WTC11 (cell line): ENCODE data around the gene ASB1. TPM values are rescaled to one million over a fixed set of nuclear protein-coding genes. Genes with fewer than 3 reads are reported as not detected.

Experiments
- ATAC-seq: fragments of 200-7000 bp; cut with Tn5 transposase; 2 replicates; pipeline ENCODE4 v1.10.0; 2021; ENCODE audit warnings: mild to moderate bottlenecking, moderate library complexity
- CTCF ChIA-PET: fragments of 300-600 bp; sonication (Branson Sonifier 250); formaldehyde crosslinking; loops from one replicate; lab custom pipeline; 2021; ENCODE audit warnings: antibody characterized with exemption; lab: Charles Lee
- POLR2A ChIA-PET: fragments of 350-600 bp; sonication (Branson Sonifier 250); formaldehyde crosslinking; loops from one replicate; lab custom pipeline; 2021; ENCODE audit warnings: antibody characterized with exemption; lab: Charles Lee
- DNase-seq: peaks from one replicate; pipeline ENCODE4 v3.0.0; 2021; ENCODE audit warnings: low spot score
- H3K27ac Mint-ChIP-seq: 2 replicates; pipeline ENCODE4 v1.8.0; 2021; ENCODE audit warnings: mixed read lengths
- H3K27me3 Mint-ChIP-seq: 2 replicates; pipeline ENCODE4 v1.8.0; 2021; ENCODE audit warnings: low read depth, mild to moderate bottlenecking, moderate library complexity, mixed read lengths
- H3K36me3 Mint-ChIP-seq: 2 replicates; pipeline ENCODE4 v1.8.0; 2021; ENCODE audit warnings: mixed read lengths
- H3K4me1 Mint-ChIP-seq: 2 replicates; pipeline ENCODE4 v1.8.0; 2022; ENCODE audit warnings: mixed read lengths
- H3K4me3 Mint-ChIP-seq: 2 replicates; pipeline ENCODE4 v1.8.0; 2021; ENCODE audit warnings: mild to moderate bottlenecking, moderate library complexity, mixed read lengths
- H3K9me3 Mint-ChIP-seq: 2 replicates; pipeline ENCODE4 v1.8.0; 2021; ENCODE audit warnings: mixed read lengths
- ATF6 ChIP-seq: sonication (generic); formaldehyde crosslinking; IDR thresholded peaks from 2 replicates; pipeline ENCODE4 v1.8.1; 2023; ENCODE audit warnings: mild to moderate bottlenecking, missing genetic modification reagents
- CREB1 ChIP-seq: sonication (generic); formaldehyde crosslinking; IDR thresholded peaks from 2 replicates; pipeline ENCODE4 v1.8.0; 2023; ENCODE audit warnings: mild to moderate bottlenecking, missing genetic modification reagents
- ELF4 ChIP-seq: sonication (generic); formaldehyde crosslinking; IDR thresholded peaks from 2 replicates; pipeline ENCODE4 v1.8.1; 2022; ENCODE audit warnings: low read depth, mild to moderate bottlenecking, moderate library complexity, missing genetic modification reagents
- EMX1 ChIP-seq: fragments of 250-450 bp; sonication (Bioruptor Pico); IDR thresholded peaks from 2 replicates; pipeline ENCODE4 v1.8.0; 2021; ENCODE audit warnings: mild to moderate bottlenecking
- ESRRA ChIP-seq: sonication (generic); formaldehyde crosslinking; IDR thresholded peaks from 2 replicates; pipeline ENCODE4 v1.8.1; 2022; ENCODE audit warnings: mild to moderate bottlenecking, missing genetic modification reagents, borderline replicate concordance
- FOXP1 ChIP-seq: sonication (generic); formaldehyde crosslinking; IDR thresholded peaks from 2 replicates; pipeline ENCODE4 v1.8.0; 2022; ENCODE audit warnings: missing genetic modification reagents, mild to moderate bottlenecking, moderate library complexity, borderline replicate concordance
- HMGA2 ChIP-seq: fragments of 250-450 bp; sonication (Bioruptor Pico); IDR thresholded peaks from 2 replicates; pipeline ENCODE4 v1.4.0; 2021; ENCODE audit warnings: mild to moderate bottlenecking, moderate library complexity
- JAZF1 ChIP-seq: fragments of 250-450 bp; sonication (Bioruptor Pico); IDR thresholded peaks from 2 replicates; pipeline ENCODE4 v1.9.0; 2021; ENCODE audit warnings: moderate library complexity, mild to moderate bottlenecking, inconsistent platforms
- NFYB ChIP-seq: sonication (generic); formaldehyde crosslinking; conservative IDR thresholded peaks from 2 replicates; pipeline ENCODE4 v1.8.0; 2022; ENCODE audit warnings: low read depth, missing genetic modification reagents
- OVOL2 ChIP-seq: fragments of 250-450 bp; sonication (Bioruptor Pico); IDR thresholded peaks from 2 replicates; pipeline ENCODE4 v1.9.0; 2021; ENCODE audit warnings: mild to moderate bottlenecking, borderline replicate concordance
- PRRX2 ChIP-seq: fragments of 250-450 bp; sonication (Bioruptor Pico); IDR thresholded peaks from 2 replicates; pipeline ENCODE4 v1.8.0; 2021; ENCODE audit warnings: mild to moderate bottlenecking
- SMAD3 ChIP-seq: sonication (generic); formaldehyde crosslinking; IDR thresholded peaks from 2 replicates; pipeline ENCODE4 v1.8.0; 2022; ENCODE audit warnings: missing genetic modification reagents, mild to moderate bottlenecking, borderline replicate concordance
- TCF7 ChIP-seq: sonication (generic); formaldehyde crosslinking; IDR thresholded peaks from 2 replicates; pipeline ENCODE4 v1.8.0; 2022; ENCODE audit warnings: mild to moderate bottlenecking, low read depth, missing genetic modification reagents, moderate library complexity
- ZNF121 ChIP-seq: sonication (generic); formaldehyde crosslinking; IDR thresholded peaks from 2 replicates; pipeline ENCODE4 v1.8.0; 2023; ENCODE audit warnings: missing genetic modification reagents
- ZNF396 ChIP-seq: fragments of 250-450 bp; sonication (Bioruptor Pico); IDR thresholded peaks from 2 replicates; pipeline ENCODE4 v1.8.0; 2021; ENCODE audit warnings: mild to moderate bottlenecking, moderate library complexity, borderline replicate concordance
- ZNF425 ChIP-seq: fragments of 250-450 bp; sonication (Bioruptor Pico); conservative IDR thresholded peaks from 2 replicates; pipeline ENCODE4 v1.9.0; 2021; ENCODE audit warnings: mild to moderate bottlenecking
- ZNF512 ChIP-seq: sonication (generic); formaldehyde crosslinking; IDR thresholded peaks from 2 replicates; pipeline ENCODE4 v1.8.1; 2022; ENCODE audit warnings: missing genetic modification reagents, borderline replicate concordance
- total RNA-seq: library from RNA; stranded (reverse); gene quantifications from 3 replicates; pipeline ENCODE4 v1.2.3, GENCODE V29; 2021
- TF ChIP-seq, protein P1 (sequence below): sonication (generic); formaldehyde crosslinking; IDR thresholded peaks from 2 replicates; pipeline ENCODE4 v1.8.0; 2022; ENCODE audit warnings: mild to moderate bottlenecking, missing genetic modification reagents
- TF ChIP-seq, protein P2 (sequence below): sonication (generic); formaldehyde crosslinking; IDR thresholded peaks from 2 replicates; pipeline ENCODE4 v1.8.0; 2023; ENCODE audit warnings: missing genetic modification reagents
- TF ChIP-seq, protein P3 (sequence below): sonication (generic); formaldehyde crosslinking; conservative IDR thresholded peaks from 2 replicates; pipeline ENCODE4 v1.8.1; 2022; ENCODE audit warnings: mild to moderate bottlenecking, missing genetic modification reagents
- TF ChIP-seq, protein P4 (sequence below): sonication (generic); formaldehyde crosslinking; IDR thresholded peaks from 2 replicates; pipeline ENCODE4 v1.8.1; 2023; ENCODE audit warnings: mild to moderate bottlenecking, missing genetic modification reagents, moderate library complexity
- TF ChIP-seq, protein P5 (sequence below): sonication (generic); formaldehyde crosslinking; IDR thresholded peaks from 2 replicates; pipeline ENCODE4 v1.8.1; 2023; ENCODE audit warnings: mild to moderate bottlenecking, missing genetic modification reagents
- TF ChIP-seq, protein P6 (sequence below): fragments of 250-450 bp; sonication (Bioruptor Pico); IDR thresholded peaks from 2 replicates; pipeline ENCODE4 v1.9.0; 2021; ENCODE audit warnings: moderate library complexity, mild to moderate bottlenecking, inconsistent platforms, borderline replicate concordance

Gene ASB1
- total RNA-seq, 1 experiment from 2014 or later: 43.9 TPM

- no peaks in the 10 kb centered on the region for H3K27me3 Mint-ChIP-seq
- TF ChIP-seq, protein P1, sequence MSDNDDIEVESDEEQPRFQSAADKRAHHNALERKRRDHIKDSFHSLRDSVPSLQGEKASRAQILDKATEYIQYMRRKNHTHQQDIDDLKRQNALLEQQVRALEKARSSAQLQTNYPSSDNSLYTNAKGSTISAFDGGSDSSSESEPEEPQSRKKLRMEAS (CRISPR knock-in tag): no peak
- peak; percentile 59; the same call in 1 of the 2 replicates for TF ChIP-seq TCF7 (CRISPR knock-in tag)
- H3K9me3 Mint-ChIP-seq: no peaks in the 10 kb centered on the region
- no peak overlapping the region for H3K4me3 Mint-ChIP-seq
- DNase-seq (no peak), ATAC-seq (no peak)
- H3K4me1 Mint-ChIP-seq: peaks cover 6% of the 10 kb centered on the region
- POLR2A ChIA-PET: no interaction called here
- no peaks in the 10 kb centered on the region for H3K36me3 Mint-ChIP-seq
- CTCF ChIA-PET: no interaction called here
- no peak overlapping the region for H3K27ac Mint-ChIP-seq
Measured at GRCh38 chr2:238486123-238486848, 59.6 kb downstream of the ASB1 start.

- ChIA-PET POLR2A (no interaction called here), CTCF (no interaction called here)
- H3K9me3 Mint-ChIP-seq: no peaks in the 10 kb centered on the region
Measured at GRCh38 chr2:238487134-238487533, 60.4 kb downstream of the ASB1 start.

GRCh38 chr2:238487652-238488346, 61.1 kb downstream of the ASB1 start:
- Mint-ChIP-seq H3K4me1 (peaks cover 6% of the 10 kb centered on the region), H3K27me3 (no peaks in the 10 kb centered on the region; the same call in 1 of the 2 replicates), H3K4me3 (no peak overlapping the region), H3K36me3 (no peaks in the 10 kb centered on the region), H3K9me3 (no peaks in the 10 kb centered on the region), H3K27ac (no peak overlapping the region)
- ChIA-PET POLR2A (no interaction called here), CTCF (no interaction called here)
- ATAC-seq (no peak), DNase-seq (no peak)
- TF ChIP-seq ATF6 (CRISPR knock-in tag) (no peak), SMAD3 (CRISPR knock-in tag) (no peak), ZNF425 (CRISPR knock-in tag) (no peak), JAZF1 (CRISPR knock-in tag) (no peak), ESRRA (CRISPR knock-in tag) (no peak)
- TF ChIP-seq, protein P2, sequence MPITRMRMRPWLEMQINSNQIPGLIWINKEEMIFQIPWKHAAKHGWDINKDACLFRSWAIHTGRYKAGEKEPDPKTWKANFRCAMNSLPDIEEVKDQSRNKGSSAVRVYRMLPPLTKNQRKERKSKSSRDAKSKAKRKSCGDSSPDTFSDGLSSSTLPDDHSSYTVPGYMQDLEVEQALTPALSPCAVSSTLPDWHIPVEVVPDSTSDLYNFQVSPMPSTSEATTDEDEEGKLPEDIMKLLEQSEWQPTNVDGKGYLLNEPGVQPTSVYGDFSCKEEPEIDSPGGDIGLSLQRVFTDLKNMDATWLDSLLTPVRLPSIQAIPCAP (CRISPR knock-in tag): no peak

More at GRCh38 chr2:238487134-238487533, 60.4 kb downstream of the ASB1 start:
- no peaks in the 10 kb centered on the region for H3K36me3 Mint-ChIP-seq
- no peak overlapping the region for H3K27ac Mint-ChIP-seq
- TF ChIP-seq PRRX2 (CRISPR knock-in tag): no peak
- no peak for TF ChIP-seq ZNF396 (CRISPR knock-in tag)
- no peak for TF ChIP-seq CREB1 (CRISPR knock-in tag)
- no peak for TF ChIP-seq ZNF512 (CRISPR knock-in tag)
- TF ChIP-seq NFYB: no peak
- no peak for TF ChIP-seq ZNF121 (CRISPR knock-in tag)
- TF ChIP-seq HMGA2 (CRISPR knock-in tag): no peak
- TF ChIP-seq, protein P3, sequence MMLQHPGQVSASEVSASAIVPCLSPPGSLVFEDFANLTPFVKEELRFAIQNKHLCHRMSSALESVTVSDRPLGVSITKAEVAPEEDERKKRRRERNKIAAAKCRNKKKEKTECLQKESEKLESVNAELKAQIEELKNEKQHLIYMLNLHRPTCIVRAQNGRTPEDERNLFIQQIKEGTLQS (CRISPR knock-in tag): no peak
- TF ChIP-seq FOXP1 (CRISPR knock-in tag): no peak
- TF ChIP-seq ELF4 (CRISPR knock-in tag): no peak
- TF ChIP-seq, protein P4, sequence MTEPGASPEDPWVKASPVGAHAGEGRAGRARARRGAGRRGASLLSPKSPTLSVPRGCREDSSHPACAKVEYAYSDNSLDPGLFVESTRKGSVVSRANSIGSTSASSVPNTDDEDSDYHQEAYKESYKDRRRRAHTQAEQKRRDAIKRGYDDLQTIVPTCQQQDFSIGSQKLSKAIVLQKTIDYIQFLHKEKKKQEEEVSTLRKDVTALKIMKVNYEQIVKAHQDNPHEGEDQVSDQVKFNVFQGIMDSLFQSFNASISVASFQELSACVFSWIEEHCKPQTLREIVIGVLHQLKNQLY (CRISPR knock-in tag): no peak
- TF ChIP-seq, protein P5, sequence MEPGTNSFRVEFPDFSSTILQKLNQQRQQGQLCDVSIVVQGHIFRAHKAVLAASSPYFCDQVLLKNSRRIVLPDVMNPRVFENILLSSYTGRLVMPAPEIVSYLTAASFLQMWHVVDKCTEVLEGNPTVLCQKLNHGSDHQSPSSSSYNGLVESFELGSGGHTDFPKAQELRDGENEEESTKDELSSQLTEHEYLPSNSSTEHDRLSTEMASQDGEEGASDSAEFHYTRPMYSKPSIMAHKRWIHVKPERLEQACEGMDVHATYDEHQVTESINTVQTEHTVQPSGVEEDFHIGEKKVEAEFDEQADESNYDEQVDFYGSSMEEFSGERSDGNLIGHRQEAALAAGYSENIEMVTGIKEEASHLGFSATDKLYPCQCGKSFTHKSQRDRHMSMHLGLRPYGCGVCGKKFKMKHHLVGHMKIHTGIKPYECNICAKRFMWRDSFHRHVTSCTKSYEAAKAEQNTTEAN (CRISPR knock-in tag): no peak
- TF ChIP-seq OVOL2 (CRISPR knock-in tag): no peak
- TF ChIP-seq, protein P6, sequence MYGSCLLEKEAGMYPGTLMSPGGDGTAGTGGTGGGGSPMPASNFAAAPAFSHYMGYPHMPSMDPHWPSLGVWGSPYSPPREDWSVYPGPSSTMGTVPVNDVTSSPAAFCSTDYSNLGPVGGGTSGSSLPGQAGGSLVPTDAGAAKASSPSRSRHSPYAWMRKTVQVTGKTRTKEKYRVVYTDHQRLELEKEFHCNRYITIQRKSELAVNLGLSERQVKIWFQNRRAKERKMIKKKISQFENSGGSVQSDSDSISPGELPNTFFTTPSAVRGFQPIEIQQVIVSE (CRISPR knock-in tag): no peak
- no peak for TF ChIP-seq EMX1 (CRISPR knock-in tag)
- H3K27me3 Mint-ChIP-seq: no peaks in the 10 kb centered on the region; the same call in 1 of the 2 replicates
- peaks cover 6% of the 10 kb centered on the region for H3K4me1 Mint-ChIP-seq
- no peak overlapping the region for H3K4me3 Mint-ChIP-seq
- ATAC-seq (no peak), DNase-seq (no peak)
